C4-2B (cell line): ENCODE data around the gene PARVG.

Experiments
- CTCF ChIP-seq: fragments of 450-650 bp; conservative IDR thresholded peaks from 2 replicates; pipeline ENCODE4 v1.5.1; 2017; ENCODE audit warnings: mild to moderate bottlenecking
- ZFX ChIP-seq: fragments of 450-650 bp; IDR thresholded peaks from 2 replicates; pipeline ENCODE4 v1.6.1; 2017

DNA sequence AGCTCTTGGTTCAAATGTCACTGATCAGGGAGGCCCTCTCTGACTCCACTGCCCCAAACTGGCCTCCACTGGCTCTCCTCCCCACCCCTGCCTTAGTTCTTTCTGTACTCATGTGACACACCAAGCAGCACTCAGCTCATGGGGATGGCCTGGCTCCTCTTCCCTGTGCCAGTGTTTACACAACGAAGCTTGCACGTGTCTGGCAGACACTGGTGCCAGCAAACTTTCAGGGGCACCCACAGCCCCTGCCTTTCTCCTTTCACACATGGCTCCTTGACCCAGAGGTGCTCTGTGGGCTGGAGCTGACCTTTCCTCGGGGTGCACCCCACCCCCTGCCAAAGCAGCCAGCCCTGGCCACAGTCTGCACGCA lies 37.6 kb upstream of the PARVG start:
- TF ChIP-seq CTCF (no peak), ZFX (no peak)
